Measurements from ENCODE around the gene CD68.
A peak's percentile ranks its signal among the peaks of the same experiment; 100 is the strongest.
"Not testable (repeated sequence)": the region's sequence is repeated elsewhere in the genome, so short reads cannot be mapped to it uniquely, and the experiment has no call there.

The CD68 gene

GRCh38 chr17:7580604-7581575 lies 1.5 kb downstream of the CD68 start:
- DNase-seq = no peak

DNA sequence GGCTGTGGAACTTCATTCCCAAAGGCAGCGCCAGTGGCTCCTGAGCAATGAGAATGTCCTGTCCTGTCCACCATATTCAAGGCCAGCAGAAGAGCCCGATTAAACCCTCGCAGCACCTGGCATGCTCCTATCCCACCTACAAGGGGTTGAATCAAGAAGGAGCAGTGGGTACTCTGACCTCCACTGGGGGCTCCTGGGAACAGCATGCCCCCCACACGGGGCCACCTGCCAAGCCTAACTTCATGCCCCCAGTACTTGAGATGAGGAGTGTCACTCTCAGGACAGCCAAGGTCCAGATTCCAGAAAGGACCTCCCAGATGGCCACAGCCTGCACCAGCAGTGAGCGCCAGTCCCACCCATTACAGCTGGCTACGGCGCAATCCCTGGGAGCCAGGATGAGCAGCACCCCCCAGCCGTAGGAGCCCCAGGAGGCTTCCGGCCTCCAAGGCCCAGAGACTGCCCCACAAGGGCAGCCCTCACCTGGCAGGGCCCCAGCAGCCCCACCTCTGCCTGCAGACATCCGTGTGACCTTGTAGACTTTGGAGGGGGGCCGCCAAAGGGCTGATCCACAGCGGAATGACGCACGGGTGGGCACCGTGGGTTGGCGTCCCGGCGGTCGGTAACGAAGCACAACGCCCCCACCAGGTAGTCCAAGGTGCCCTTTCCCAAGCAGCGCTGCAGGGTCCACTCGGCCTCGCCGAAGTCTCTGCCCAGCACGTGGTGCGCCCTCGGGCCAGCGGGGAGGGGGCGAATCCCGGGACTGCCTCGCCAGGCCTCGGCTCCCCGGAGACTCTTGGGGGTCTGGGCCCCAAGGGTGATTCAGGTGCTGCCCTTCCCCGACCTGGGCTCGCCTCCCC lies 3.2 kb downstream of the CD68 start:
- no peak for DNase-seq

DNA sequence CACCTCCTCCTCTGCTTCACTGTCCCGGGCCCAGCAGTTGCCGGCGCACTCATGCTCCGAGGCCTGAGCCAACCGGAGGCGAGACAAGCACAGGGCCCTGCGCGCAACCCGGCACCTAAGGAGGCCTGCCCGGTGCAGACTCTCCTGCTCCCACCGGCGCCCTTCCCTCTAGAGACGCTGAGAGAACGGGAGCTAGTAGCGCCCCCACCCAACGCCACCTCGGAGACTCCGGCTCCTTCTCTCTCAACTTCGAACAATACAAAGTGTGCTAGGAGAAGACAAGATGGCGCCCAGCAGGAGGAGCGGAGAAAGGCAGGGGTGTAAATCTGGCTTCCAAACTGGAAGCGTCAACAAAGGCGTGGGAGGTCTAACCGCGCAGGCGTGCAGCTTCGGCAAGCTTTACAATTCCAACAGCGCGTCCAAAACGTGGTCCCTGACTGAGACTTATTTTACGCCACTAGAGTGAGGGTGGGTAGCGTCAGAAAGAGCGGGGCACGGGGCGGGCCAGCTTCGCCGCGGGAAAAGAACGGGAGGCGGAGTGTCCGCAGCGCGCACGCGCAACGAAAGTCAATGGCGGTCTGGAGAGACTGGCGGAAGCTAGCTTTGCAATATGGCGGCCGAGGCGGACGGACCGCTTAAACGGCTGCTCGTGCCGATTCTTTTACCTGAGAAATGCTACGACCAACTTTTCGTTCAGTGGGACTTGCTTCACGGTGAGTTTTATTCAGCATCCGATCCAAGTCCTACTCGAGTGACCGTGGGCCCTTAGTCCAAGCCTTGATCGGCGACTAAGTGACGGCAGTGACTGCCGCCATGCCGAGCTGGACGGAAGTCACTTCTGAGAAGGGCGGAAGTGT lies 4.0 kb downstream of the CD68 start, which contains the start of gene MPDU1:
Gene MPDU1 (plus strand): TSS at position 600 of the 857 bp plus-strand sequence. CDS start 11 bp downstream, at position 611.
- peak; percentile 95 for DNase-seq

DNA sequence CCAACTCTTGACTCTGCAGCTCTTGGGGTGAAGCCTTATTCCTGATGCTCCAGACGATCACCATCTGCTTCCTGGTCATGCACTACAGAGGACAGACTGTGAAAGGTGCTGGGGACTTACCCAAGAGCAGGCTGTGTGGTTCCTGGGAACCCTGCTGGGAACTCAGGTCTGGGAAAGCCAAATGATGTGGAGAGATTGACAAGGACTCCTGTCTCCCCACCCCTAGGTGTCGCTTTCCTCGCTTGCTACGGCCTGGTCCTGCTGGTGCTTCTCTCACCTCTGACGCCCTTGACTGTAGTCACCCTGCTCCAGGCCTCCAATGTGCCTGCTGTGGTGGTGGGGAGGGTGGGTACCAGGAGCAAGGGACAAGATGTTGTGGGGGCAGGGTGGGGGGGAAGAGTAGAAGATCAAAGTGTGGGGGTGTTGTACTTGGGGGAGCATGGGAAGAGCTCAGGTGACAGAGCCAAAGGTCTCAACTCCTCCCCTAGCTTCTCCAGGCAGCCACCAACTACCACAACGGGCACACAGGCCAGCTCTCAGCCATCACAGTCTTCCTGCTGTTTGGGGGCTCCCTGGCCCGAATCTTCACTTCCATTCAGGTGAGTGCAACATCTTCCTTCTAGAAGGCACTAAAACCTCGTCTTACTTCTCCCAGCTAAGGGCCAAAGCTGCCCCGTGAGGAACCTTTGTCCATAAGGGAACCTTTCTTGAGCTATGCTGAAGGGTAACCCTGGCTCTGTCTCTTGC lies 7.4 kb downstream of the CD68 start:
- DNase-seq = no peak

DNA sequence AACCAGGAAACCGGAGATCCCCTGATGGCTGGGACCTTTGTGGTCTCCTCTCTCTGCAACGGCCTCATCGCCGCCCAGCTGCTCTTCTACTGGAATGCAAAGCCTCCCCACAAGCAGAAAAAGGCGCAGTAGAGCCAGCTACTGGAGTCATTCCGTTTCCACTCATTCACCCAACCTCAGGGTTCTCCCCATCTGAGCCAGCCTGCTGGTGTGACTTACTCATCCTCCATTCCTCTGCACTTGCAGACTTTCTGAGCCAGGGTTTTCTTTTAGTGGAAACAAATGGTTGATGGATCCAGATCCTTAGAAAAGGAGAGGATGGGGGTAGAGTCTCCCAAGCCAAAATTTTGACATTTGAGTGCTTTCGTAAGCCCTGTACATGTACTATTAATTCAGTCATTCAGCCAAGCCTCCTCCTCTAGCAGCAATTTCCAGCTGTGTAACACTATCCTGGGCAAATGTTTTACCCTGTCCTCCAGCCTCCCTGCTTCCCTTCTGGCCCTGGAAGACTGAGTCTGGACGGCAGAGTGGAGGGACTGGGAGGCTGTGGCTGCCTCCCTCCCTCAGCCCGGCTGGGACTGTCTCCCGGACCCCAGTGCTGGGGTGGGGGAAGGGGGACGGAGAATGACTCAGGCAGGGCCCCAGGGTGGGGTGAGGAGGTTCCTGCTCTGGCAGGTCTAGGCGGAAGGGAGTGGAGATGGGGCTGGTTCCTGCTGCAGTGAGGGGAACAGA lies 8.1 kb downstream of the CD68 start:
- no peak for DNase-seq

DNA sequence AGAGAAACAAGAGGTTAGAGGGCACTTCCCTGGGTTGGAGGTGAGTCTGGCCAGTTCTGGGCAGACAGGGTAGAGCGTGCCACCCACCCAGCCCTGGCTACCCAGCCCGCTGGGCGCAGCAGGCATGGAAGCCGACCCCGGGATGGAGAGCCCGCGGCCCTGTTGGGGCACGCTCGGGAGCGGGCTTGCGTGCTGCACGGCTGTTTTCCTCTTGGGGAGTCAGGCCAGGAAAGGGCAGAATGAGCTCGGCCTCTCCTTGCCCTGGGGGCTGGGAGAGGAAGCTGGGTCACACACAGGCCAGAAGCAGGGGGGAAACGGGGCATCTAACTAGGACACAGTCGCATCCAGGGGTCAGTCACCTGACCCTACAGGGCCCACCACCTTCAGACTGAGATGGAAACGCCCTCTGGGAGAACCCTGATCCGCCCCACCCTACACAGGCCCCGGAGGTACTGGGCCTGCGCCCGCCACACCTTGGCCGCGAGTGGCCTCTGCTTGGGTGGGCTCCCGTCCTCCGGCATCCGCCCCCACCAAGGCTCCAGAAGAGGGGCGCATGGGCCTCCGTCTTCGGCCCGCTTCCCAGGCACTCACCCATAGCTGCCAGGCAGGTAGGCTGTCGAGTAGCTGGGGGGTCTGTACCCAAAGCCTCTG lies 9.2 kb downstream of the CD68 start:
- no peak for DNase-seq

DNA sequence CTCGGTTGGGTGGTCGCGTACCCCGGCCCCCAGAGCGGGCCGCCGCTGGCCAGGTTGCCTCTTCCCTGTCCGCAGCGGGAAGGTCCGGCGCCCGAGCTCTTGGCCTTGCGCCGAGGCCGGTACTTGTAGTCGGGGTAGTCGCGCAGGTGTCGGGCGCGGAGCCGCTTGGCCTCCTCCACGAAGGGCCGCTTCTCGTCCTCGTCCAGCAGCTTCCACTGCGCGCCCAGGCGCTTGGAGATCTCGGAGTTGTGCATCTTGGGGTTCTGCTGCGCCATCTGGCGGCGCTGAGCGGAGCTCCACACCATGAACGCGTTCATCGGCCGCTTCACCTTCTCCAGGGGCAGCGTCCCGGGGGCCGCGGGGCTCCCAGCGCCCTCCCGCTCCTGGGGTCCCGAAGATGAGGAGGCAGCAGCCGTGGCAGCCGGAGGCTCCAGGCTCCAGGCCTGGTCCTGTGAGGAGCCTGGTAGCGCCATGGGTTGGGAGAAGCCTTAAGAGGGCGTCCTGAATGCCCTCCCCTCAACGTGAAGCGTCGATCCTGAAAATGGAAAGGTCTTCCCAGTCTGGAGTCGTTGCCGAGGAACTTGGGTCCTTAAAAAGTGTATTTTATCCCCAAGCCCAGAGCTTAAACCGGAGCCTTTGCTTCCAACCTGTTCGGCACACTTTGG lies 9.9 kb downstream of the CD68 start:
- peak; percentile 70 for DNase-seq

- no peak for DNase-seq
These were observed 10.7 kb downstream of the CD68 start, which contains the start of gene SOX15 for GRCh38 chr17:7589891-7590691. TSS of gene SOX15 (minus strand) at chr17:7590094. CDS start at chr17:7589676, 418 bp downstream.

- no peak for DNase-seq
These were observed 11.3 kb downstream of the CD68 start for GRCh38 chr17:7590743-7591142.

GRCh38 chr17:7591596-7591995 lies 12.2 kb downstream of the CD68 start:
- DNase-seq = no peak

GRCh38 chr17:7592422-7593021 lies 13.1 kb downstream of the CD68 start:
- no peak for DNase-seq

GRCh38 chr17:7593296-7593695 lies 13.9 kb downstream of the CD68 start:
- no peak for DNase-seq

- not testable (repeated sequence) for DNase-seq
These were observed 18.1 kb downstream of the CD68 start for GRCh38 chr17:7597561-7597960.

GRCh38 chr17:7606280-7606679 lies 26.8 kb downstream of the CD68 start:
- no peak for DNase-seq

DNA sequence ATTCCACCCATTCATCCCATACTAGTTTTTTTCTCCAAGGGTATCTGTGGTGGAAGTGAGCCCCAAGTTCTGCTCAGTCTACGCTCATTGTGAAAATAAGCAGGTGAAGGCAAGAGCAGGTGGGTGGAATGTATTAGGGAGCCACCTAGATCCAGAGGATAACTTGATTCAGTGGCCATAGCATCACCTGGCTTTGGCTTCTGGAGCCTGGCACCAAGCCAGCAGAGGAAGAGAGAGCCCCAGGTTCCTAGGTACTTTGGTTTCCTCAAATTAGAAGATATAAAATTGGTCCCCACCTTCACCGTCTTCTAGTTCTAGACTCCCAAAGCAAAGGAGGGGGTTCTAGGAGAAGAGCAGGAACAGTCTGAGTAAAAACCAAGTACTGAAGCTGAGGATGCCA lies 31.2 kb downstream of the CD68 start:
- no peak for DNase-seq

DNA sequence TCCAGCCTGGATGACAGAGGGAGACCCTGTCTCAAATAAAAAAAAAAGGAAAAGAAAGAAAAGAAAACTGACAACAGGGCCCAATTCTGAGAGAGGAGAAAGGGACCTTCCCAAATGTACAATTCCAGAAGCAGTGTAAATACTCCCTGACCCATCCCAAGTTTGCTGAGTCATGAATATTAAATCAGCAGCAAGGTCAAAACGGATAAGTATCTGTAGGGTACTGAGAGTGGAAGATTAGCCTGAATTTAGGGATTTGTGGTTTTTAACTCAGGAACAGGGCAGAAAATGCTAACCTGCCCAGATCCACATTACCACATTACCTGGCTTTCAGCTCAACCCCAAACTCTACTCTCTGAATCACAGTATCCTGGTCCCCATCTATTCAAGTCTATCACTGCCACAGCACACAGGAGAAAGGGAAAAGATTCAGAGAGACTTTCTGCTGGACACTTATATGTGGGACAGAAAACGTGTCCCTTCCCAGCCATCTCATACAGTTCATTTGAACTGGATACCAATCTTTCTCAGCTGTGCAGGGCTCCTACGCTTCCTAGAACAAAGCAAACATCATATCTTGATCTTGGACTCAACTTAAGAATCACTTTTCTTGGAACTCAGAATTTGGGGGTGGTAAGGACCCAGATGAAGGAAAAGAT lies 32.3 kb downstream of the CD68 start:
- no peak for DNase-seq

DNA sequence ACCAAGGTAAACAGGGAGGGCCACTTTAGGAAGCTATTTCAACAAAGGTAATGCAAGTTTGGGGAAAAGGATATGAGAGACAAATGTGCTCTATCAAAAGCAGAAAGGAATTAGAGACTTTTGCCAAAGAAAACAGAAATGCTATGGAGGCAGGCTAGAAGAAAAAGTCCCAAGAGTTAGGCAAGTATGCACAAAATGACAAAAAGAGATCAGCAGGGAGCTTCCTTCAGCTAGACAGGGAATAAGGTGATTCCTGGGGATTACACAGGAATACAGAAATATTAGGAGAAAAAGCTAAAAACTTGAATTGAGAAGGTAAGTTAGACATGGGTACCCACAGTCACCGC lies 32.8 kb downstream of the CD68 start:
- no peak for DNase-seq

DNA sequence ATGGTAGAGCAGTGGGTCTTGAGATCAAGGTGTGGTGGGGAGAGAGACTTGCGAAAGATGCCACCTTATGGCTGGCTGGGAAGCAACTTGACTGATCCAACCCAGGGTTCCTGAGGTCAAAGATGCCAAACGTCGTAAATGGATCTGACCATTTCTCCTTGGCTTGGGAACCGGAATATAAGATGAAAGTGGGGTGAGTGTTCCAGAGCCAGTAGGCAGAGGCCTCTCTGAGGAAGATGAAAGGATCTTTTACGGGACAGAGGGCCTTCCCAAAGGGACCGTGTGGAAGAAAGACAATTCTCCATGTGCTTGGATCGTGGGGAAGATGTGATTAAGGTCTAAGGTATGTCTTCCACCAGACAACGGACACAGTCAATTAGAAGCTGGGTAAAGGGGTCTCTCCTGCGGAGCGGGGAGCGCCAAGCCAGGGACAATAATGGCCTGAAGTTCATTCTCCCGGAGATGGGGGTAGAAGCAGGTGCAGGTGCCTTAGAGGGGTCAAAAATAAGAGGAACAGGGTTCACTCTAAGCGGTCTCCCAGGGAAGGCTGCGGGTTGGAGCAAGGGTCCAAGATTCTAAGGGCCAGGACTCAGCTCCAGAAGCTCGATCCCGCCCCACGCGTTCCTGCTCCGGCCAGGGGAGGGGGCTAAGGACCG lies 34.5 kb downstream of the CD68 start:
- DNase-seq = no peak
